ENCODE data around the gene UNKL. TPM values are rescaled to one million over a fixed set of nuclear protein-coding genes. Genes with fewer than 3 reads are reported as not detected.

Gene UNKL
- total RNA-seq: 18.6 and 26.2 TPM in 2 replicates
- long read RNA-seq: 0 reads

- no peak for TF ChIP-seq CTCF (conservative IDR thresholded peaks at IDR 0.05)
- H3K36me3 Mint-ChIP-seq (ENCODE audit: low read depth): no peaks in the 10 kb centered on the region
- DNase-seq (ENCODE audit: low read depth, low spot score): peak; percentile 64
- H3K27me3 Mint-ChIP-seq (ENCODE audit: low read depth): no peaks in the 10 kb centered on the region
- no peaks in the 10 kb centered on the region for H3K9me3 Mint-ChIP-seq
- peaks cover 8% of the 10 kb centered on the region for H3K4me1 Mint-ChIP-seq
- peak within 1 kb of the TSS; percentile 86 for H3K4me3 Mint-ChIP-seq
- no peak within 1 kb of the TSS for H3K27ac Mint-ChIP-seq (ENCODE audit: unreplicated experiment)
Observed at GRCh38 chr16:1414532-1415260, at the start of gene UNKL. Gene UNKL, minus strand, starts transcription at chr16:1414704. Its CDS starts 13 bp downstream, at chr16:1414691.

- Mint-ChIP-seq H3K4me3 (no peak overlapping the region), H3K27me3 (ENCODE audit: low read depth) (no peaks in the 10 kb centered on the region), H3K36me3 (ENCODE audit: low read depth) (no peaks in the 10 kb centered on the region), H3K4me1 (no peaks in the 10 kb centered on the region), H3K27ac (ENCODE audit: unreplicated experiment) (no peak overlapping the region), H3K9me3 (no peaks in the 10 kb centered on the region)
- TF ChIP-seq CTCF (conservative IDR thresholded peaks at IDR 0.05): no peak
- no peak for DNase-seq (ENCODE audit: low read depth, low spot score)
Observed at GRCh38 chr16:1461146-1461545, 46.6 kb upstream of the UNKL start.

- H3K4me3 Mint-ChIP-seq: no peak overlapping the region
- H3K36me3 Mint-ChIP-seq (ENCODE audit: low read depth): no peaks in the 10 kb centered on the region
- no peak overlapping the region for H3K27ac Mint-ChIP-seq (ENCODE audit: unreplicated experiment)
- no peak for DNase-seq (ENCODE audit: low read depth, low spot score)
- no peaks in the 10 kb centered on the region for H3K4me1 Mint-ChIP-seq
- H3K9me3 Mint-ChIP-seq: no peaks in the 10 kb centered on the region
- TF ChIP-seq CTCF (conservative IDR thresholded peaks at IDR 0.05): no peak
- no peaks in the 10 kb centered on the region for H3K27me3 Mint-ChIP-seq (ENCODE audit: low read depth)
Observed at GRCh38 chr16:1460602-1461138, 46.2 kb upstream of the UNKL start.

- Mint-ChIP-seq H3K27me3 (ENCODE audit: low read depth) (no peaks in the 10 kb centered on the region), H3K4me1 (no peaks in the 10 kb centered on the region), H3K36me3 (ENCODE audit: low read depth) (no peaks in the 10 kb centered on the region), H3K9me3 (no peaks in the 10 kb centered on the region), H3K4me3 (no peak overlapping the region), H3K27ac (ENCODE audit: unreplicated experiment) (no peak overlapping the region)
- TF ChIP-seq CTCF (conservative IDR thresholded peaks at IDR 0.05): no peak
- DNase-seq (ENCODE audit: low read depth, low spot score): no peak
Observed at GRCh38 chr16:1459967-1460366, 45.5 kb upstream of the UNKL start.

- Mint-ChIP-seq H3K36me3 (ENCODE audit: low read depth) (no peaks in the 10 kb centered on the region), H3K9me3 (no peaks in the 10 kb centered on the region), H3K27me3 (ENCODE audit: low read depth) (no peaks in the 10 kb centered on the region), H3K4me1 (no peaks in the 10 kb centered on the region), H3K4me3 (no peak overlapping the region), H3K27ac (ENCODE audit: unreplicated experiment) (no peak overlapping the region)
- no peak for TF ChIP-seq CTCF (conservative IDR thresholded peaks at IDR 0.05)
- no peak for DNase-seq (ENCODE audit: low read depth, low spot score)
Observed at GRCh38 chr16:1458977-1459341, 44.5 kb upstream of the UNKL start.
